ENCODE measurements around the gene PPAN. TPM values are rescaled to one million over a fixed set of nuclear protein-coding genes. Genes with fewer than 3 reads are reported as not detected.

PPAN gene
- total RNA-seq, 2 donors from 2014 or later = 26.4 to 34.0 TPM

- DNase-seq = peak in 1 of 2 donors; percentile 34
- no peak for ATAC-seq
- intact Hi-C loops (cut with DNase I, micrococcal nuclease) = no loop called here
Measured at GRCh38 chr19:10111405-10111811, 5.2 kb downstream of the PPAN start, which contains the start of gene P2RY11. Gene P2RY11, plus strand, starts transcription at chr19:10111693. Its CDS starts 29 bp downstream, at chr19:10111722.

DNA sequence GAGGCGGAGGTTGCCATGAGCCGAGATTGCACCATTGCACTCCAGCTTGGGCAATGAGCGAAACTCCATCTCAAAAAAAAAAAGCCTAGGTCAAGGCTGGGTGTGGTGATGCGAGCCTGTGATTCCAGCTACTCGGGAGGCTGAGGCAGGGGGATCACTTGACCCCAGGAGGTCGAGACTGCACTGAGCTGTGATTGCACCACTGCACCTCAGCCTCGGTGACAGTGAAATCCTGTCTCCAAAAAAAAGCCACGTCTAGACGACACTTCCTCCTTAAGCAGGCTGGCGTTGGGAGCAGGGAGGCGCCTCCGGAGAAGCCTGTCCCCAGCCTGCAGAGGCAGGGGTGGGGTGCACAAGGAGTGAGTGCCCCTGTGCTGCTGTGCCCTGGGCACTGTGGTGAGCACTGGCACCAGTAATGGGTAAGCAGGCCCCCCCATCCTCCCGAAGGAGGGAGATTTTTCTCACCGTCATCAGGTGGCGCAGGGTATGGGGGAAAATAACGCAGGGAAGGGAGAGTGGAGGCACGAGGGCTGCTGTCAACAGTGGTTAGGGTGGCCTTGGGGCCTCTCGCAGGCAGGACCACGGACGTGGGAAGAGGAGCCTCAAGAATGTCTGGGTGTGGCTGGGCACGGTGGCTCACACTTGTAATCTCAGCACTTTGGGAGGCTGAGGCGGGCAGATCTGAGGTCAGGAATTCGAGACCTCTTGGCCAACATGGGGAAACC lies 6.0 kb downstream of the PPAN start:
- intact Hi-C loops (cut with DNase I, micrococcal nuclease) = no loop called here
- ATAC-seq = no peak
- DNase-seq = peak in 1 of 2 donors; percentile 19

DNA sequence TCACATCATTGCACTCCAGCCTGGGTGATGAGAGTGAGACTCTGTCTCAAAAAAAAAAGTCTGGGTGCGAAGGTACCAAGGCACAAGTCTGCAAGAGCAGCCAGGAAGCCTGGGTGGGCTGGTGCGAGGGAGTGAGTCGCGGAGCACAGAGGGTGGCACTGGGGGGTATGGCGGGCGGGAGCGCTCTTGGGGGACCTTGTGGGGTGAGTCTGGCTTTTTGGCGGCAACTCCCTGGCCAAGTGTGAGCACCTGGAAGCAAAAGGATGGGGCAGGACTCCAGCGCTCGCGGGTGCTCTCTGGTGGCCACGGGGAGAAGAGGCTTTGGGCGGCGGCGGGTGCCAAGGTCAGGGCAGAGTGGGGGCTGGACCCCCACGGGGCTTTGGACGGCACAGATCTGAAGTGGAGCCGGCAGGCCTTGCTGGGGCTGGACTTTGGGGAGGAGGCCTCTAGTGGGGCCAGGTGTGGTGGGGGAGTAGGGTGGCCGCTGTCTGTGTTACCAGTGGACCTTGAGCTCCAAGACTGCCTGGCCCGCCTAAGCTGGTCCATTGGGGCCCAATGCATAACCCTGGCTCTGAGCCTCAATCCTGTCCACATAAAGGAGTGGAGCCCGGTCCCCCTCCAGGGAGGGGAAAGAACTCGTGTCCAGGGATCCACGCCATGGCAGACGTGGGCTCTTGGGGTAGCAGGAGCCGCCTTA lies 6.9 kb downstream of the PPAN start:
- intact Hi-C loops (cut with DNase I, micrococcal nuclease) = no loop called here
- ATAC-seq (peak; percentile 63), DNase-seq (peak in 1 of 2 donors; percentile 73)

GRCh38 chr19:10113592-10113963 lies 7.4 kb downstream of the PPAN start:
- ATAC-seq (peak; percentile 10), DNase-seq (no peak)
- intact Hi-C loops (cut with DNase I, micrococcal nuclease) = no loop called here

DNA sequence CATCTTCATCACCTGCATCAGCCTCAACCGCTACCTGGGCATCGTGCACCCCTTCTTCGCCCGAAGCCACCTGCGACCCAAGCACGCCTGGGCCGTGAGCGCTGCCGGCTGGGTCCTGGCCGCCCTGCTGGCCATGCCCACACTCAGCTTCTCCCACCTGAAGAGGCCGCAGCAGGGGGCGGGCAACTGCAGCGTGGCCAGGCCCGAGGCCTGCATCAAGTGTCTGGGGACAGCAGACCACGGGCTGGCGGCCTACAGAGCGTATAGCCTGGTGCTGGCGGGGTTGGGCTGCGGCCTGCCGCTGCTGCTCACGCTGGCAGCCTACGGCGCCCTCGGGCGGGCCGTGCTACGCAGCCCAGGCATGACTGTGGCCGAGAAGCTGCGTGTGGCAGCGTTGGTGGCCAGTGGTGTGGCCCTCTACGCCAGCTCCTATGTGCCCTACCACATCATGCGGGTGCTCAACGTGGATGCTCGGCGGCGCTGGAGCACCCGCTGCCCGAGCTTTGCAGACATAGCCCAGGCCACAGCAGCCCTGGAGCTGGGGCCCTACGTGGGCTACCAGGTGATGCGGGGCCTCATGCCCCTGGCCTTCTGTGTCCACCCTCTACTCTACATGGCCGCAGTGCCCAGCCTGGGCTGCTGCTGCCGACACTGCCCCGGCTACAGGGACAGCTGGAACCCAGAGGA lies 7.9 kb downstream of the PPAN start:
- intact Hi-C loops (cut with DNase I, micrococcal nuclease) = no loop called here
- no peak for DNase-seq
- peak; percentile 7 for ATAC-seq

DNA sequence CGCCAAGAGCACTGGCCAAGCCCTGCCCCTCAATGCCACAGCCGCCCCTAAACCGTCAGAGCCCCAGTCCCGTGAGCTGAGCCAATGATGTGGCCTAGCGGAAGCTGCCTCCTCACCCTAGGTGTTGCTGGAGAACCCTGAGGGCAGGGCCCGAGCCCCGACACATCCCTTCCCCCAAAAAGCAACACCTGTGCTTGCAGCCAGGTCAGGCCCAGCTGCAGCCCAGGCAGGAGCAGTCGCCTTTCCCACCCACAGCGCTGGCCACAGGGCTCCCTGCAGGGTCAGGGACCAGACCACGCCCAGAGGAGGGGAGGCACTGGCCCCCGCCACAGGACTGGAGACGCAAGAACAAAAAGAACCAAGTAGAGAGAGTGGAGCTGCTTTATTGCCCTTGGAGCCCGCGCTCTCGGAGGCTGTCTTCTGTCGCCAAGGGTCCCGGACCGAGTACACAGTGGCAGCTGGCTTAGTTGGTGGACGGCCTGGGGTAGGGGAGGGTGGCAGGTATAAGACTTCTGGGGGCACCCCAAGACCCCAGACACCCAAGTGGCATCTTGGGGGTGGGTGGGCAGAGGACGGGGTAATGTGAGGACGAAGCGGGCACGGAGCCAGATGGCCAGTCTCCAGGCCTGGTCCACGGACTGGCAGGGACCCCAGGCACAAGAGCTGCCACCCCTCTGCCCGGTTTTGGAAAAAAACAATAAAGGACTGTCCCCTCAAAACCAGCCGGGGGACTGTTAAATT lies 8.7 kb downstream of the PPAN start:
- DNase-seq (no peak), ATAC-seq (no peak)
- intact Hi-C loops (cut with DNase I, micrococcal nuclease) = no loop called here

GRCh38 chr19:10115392-10116084 lies 9.4 kb downstream of the PPAN start:
- no peak for DNase-seq
- no peak for ATAC-seq
- intact Hi-C loops (cut with DNase I, micrococcal nuclease) = no loop called here

DNA sequence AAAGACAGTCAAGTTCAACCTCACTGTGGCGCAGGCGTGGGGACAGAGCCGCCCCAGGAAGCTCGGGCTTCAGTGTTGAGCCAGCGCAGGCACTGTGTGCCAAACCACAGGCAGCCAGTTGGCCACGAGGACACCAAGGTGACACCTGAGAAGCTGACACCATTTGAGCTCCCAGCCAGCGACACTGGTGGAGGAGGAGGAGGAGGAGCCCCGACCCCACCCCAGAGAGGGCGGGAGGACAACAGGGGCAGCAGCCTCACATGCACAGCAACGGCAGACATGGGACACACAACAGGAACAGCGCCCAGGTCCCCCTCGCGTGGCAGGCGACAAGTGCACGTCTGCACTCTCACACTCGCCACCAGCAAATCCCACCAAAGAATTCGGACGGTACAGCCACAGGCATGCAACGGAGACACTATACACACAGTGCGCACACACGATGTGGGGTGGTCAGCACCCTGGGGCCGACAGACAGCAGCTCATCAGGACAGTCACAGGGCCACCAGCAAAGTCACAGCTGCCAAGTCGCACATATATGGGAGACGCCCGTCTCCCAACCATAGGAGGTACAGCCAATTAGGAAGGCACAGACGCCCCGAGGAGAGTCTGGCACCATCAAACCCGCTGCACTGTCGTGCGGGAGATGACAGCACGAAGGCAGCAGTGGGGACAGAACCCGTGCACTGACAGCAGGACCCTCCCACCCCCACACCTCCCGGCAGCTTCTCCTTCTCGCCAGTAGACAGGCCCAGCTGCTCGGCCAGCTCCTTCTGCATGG lies 10.1 kb downstream of the PPAN start:
- ATAC-seq = no peak
- no peak for DNase-seq
- intact Hi-C loops (cut with DNase I, micrococcal nuclease) = no loop called here

DNA sequence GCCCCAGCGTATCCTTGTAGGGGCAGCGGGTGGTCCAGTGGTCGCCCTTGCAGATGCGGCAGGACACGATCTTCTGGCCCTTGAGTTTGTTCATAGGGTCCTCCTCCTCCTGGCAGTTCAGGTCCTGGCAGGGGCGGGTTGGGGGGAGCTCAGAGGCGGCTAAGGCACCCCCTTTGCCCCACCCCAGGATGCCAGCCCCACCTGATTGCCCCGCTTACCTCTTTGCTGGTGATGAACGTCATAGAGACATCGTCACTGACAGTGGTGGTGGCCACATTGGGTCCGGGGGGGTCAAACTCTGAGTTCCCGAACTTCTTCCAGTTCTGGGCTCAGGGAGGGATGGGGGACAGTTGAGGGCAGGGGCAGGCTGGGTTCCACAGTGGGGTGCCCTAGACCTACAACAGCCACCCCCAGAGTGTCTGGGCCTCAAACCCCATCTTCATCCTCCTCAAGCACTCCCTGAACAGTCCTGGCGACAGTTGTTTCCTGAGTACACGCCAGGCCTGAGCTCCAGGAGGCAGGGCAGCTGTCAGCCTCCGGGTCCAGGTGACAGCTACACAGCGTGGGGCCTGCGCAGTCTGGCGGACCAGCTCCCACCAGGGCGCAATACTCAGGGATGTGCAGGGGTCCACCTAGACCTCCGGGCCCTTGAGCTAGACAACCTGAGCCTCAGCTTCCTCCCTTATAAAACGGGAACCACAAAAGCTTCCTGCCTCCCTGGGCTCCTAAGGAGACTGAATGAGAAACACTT lies 10.9 kb downstream of the PPAN start:
- no peak for ATAC-seq
- DNase-seq = no peak
- intact Hi-C loops (cut with DNase I, micrococcal nuclease) = no loop called here

- ATAC-seq = no peak
Measured at GRCh38 chr19:10118960-10119359, 12.8 kb downstream of the PPAN start.

DNA sequence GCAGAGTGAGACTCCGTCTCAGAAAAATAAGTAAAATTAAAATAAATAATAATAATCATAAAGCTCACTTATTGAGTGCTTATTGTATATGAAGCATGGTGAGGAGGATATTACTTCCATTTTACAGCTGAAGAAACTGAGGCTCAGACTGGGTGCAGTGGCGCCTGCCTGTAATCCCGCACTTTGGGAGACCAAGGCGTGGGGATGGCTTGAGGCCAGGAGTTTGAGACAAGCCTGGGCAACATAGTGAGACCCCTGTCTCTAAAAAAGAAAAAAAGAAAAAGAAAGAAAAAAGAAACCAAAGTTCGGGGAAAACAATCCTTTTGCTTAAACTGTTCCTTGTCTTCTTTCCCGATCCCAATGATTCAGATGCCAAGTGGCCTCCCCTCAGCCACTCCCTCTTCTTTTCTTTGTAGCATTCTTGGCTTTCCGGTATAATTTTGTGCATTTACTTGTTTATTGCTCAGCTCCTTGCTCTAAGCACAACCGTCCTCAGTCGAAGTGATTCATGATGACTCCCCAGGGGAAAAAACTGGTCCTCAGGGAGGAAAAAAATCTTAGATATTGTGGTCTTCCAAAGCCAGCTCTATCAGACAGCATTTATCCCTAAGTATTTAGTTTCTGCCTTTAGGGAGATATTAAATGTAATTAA lies 14.5 kb downstream of the PPAN start:
- no peak for ATAC-seq
- intact Hi-C loops (cut with DNase I, micrococcal nuclease) = no loop called here
- no peak for DNase-seq

More at GRCh38 chr19:10118960-10119359, 12.8 kb downstream of the PPAN start:
- intact Hi-C loops (cut with DNase I, micrococcal nuclease) = no loop called here
- no peak for DNase-seq

DNA sequence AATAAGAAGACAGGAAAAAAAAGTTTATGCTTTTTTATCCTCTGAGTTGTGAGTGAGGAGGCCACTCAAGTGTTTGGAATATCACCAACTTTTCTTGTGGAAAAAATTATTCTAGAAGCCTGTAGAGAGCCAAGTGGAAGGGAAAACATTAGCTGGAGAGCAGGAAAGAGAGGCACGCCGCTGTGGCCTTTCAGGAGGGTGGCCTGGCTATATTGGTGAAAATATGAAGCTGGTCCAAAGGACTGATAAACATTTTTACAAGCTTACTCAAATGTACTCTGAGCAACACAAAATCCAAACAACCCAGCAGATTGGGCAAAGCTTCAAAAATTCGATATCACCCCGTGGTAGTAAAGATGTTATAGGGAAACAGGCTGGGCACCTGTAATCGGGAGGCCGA lies 15.9 kb downstream of the PPAN start:
- no peak for ATAC-seq
- intact Hi-C loops (cut with DNase I, micrococcal nuclease) = no loop called here
- no peak for DNase-seq

GRCh38 chr19:10124429-10124828 lies 18.3 kb downstream of the PPAN start:
- ATAC-seq (no peak), DNase-seq (no peak)
- intact Hi-C loops (cut with DNase I, micrococcal nuclease) = no loop called here

GRCh38 chr19:10126213-10126639 lies 20.1 kb downstream of the PPAN start:
- ATAC-seq (no peak), DNase-seq (no peak)
- intact Hi-C loops (cut with DNase I, micrococcal nuclease) = no loop called here

GRCh38 chr19:10132905-10133304 lies 26.7 kb downstream of the PPAN start:
- ATAC-seq (no peak), DNase-seq (no peak)
- intact Hi-C loops (cut with DNase I, micrococcal nuclease) = no loop called here

DNA sequence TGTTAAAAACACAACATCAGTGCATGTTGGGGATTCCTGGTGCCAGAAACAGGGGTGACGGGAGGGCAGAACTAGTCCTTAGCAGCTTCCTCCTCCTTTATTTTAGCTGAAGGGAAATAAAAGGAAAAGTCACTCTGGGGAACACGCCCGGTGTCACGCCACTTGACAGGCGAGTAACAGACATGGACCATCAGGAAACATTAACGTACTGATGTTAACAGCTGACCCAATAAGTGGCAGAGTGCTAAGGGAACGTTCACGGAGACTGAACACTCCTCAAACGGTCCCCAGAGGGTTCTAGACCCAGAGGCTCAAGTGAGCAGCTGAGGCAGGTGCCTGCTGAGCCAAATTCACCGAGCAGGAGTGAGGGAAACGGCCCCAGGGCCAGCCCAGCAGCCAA lies 27.4 kb downstream of the PPAN start:
- intact Hi-C loops (cut with DNase I, micrococcal nuclease) = no loop called here
- no peak for DNase-seq
- no peak for ATAC-seq

DNA sequence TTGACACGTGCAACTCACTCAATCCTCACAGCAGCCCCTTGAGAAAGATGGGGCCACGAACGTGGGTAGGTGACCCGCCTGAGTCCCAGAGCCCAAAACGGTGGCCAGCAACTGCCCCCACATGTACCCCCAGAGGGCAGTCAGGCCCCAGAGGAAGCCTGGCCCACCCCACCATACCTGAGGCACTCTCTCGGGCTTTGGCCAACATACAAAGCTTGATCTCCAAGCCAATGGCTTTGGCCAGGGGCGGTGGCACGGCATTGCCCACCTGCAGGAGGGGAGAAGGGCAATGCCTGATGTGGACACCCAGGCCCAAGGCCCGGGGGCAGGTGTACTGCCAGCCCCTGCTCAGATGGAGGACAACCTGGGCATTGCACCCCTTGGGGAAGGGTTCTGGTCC lies 27.9 kb downstream of the PPAN start:
- intact Hi-C loops (cut with DNase I, micrococcal nuclease) = no loop called here
- ATAC-seq (no peak), DNase-seq (no peak)

Measured in left colon (tissue), 2 donors.